Hepatic stellate cell (primary cell): ENCODE measurements around the gene COL1A2.

Experiments
- DNase-seq: peaks from one replicate; pipeline ENCODE4 v3.0.0; 2011; ENCODE audit warnings: low spot score

Gene COL1A2

GRCh38 chr7:94410413-94411187 is 15.9 kb downstream of the COL1A2 start:
- DNase-seq, result no peak

GRCh38 chr7:94411188-94411466 is 16.4 kb downstream of the COL1A2 start:
- no peak for DNase-seq

GRCh38 chr7:94412762-94413322 is 18.1 kb downstream of the COL1A2 start:
- DNase-seq, result no peak

DNA sequence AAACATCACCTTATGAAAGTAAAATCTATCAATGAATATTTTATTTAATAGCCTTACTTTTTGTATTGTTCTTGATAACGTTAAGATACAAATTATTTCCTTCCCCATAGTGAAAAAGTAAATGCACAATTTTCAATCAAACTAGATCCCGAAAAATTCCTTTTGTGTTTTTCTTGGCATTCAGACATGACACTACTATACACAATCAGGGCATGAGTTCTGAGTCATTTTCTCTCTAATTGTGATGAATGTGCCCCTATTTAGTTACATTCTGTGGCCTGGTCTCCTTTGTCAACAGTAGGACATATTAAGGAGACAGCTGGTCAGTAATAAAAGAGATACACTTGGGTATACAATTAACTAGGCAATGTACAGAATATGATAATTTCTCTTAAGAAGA is 19.8 kb downstream of the COL1A2 start:
- DNase-seq, result no peak

DNA sequence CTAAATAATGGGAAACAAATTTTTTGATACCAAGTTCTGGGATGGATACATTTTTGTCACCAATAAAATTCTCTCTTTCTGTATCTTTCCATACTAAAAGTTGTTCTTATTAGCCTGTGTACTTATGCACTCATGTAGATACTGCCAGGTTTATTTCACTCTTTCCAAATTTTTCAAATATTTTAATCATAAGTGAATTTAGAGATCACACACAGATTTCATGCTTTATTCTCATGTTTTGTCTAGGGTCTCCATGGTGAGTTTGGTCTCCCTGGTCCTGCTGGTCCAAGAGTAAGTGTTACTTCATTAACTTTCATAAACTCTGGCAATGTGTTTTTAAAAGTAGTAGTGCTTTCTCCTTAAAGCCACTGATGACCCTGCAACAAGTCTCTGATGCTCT is 20.3 kb downstream of the COL1A2 start:
- DNase-seq, result no peak

DNA sequence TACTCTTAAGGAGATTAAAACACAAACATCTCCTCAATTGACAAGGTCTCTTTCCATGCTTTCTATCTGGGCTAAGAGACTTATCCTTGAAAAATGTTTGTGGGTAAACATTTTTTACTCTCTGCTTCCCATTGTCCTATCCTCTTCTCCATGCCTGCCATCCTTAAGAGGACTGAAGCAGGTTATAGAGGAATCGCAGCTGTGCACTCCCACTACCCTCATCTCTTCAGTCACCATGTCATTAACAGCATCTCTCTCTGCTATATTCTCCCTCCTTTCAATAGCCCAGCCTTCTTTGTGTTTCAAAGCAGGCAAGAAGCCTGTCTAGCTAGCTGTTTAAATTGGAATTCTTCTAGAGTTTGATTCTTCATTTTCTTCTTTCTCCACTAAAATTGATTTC is 22.6 kb downstream of the COL1A2 start:
- no peak for DNase-seq

- no peak for DNase-seq
Observed at GRCh38 chr7:94417901-94418300, 23.2 kb downstream of the COL1A2 start.

DNA sequence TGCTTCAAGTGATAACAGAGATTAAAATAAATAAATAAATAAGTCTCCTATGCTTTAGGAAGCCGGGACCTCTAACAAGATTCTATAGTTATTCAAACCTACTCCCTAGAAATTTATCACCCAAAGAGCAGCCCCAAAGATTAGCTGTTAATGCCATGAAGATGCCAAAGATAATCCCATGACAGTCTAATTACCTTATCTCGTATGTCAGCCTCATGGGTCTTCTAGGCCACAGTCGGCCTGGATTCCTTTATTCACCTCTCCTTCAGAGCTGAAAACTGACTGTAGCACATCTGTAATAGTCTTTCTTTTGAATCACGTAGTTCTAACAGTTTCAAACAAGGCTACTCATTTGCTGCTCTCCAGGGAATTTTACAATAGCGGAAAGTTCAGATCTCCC is 24.2 kb downstream of the COL1A2 start:
- no peak for DNase-seq

DNA sequence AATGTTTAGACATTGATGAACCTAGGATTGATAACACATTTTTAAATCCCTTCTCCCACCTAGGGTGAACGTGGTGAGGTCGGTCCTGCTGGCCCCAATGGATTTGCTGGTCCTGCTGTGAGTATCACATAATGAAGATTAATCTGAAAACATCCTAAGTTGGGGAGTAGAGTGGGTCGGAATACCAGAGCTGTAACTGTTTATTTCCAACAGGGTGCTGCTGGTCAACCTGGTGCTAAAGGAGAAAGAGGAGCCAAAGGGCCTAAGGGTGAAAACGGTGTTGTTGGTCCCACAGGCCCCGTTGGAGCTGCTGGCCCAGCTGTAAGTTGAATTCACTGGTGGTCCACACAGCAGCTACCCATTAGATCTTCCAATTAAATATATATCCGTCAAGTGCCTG is 25.6 kb downstream of the COL1A2 start:
- DNase-seq, result no peak

- no peak for DNase-seq
Observed at GRCh38 chr7:94421681-94422080, 27.0 kb downstream of the COL1A2 start.

DNA sequence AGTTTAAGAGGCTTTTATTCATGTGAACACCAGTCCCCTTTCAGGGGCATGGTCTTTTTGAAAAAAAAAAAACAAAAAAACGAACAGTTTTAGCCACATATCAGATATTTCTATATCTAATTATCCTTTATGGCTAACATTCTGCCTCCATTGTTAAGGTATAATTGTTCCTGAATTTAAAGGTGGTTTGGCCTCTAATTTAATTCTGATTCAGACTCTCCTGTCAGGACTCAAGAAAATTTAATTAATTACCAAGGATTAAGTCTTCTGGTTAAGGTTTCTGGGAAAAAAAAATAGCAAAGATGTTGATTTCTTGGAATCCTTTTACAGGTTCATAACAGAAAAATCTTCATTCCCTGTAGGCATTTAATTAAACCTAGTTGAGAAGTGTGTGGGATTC is 27.4 kb downstream of the COL1A2 start:
- DNase-seq, result no peak

DNA sequence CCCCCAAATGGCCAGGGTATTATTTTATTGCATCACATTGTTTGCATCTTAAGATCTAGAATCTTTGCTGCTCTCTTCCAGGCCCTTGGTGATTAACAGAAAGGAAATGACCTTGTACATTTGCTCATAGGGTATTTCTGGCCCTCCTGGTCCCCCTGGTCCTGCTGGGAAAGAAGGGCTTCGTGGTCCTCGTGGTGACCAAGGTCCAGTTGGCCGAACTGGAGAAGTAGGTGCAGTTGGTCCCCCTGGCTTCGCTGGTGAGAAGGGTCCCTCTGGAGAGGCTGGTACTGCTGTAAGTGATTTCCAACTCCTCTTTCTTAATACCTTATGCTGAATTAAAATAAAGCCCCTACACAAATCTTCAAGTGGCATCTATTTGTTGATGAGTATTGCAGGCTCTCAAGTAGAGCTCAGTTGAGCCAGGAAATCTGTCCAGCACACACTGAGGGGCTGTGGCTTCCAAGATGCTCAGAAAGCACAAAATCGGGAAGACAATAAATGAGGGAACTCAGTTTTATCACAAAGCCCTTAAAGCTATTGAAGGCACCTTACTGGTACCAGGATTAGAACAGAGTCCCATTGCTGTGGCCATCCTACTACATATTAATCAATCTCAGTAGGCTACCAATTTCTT is 28.2 kb downstream of the COL1A2 start:
- no peak for DNase-seq

- peak; percentile 30 for DNase-seq
Observed at GRCh38 chr7:94423863-94424735, 29.4 kb downstream of the COL1A2 start.

GRCh38 chr7:94425546-94425945 is 30.9 kb downstream of the COL1A2 start:
- DNase-seq, result no peak

GRCh38 chr7:94426980-94427875 is 32.5 kb downstream of the COL1A2 start:
- no peak for DNase-seq

- DNase-seq, result no peak
Observed at GRCh38 chr7:94429153-94429552, 34.5 kb downstream of the COL1A2 start.

- DNase-seq, result no peak
Observed at GRCh38 chr7:94431176-94431575, 36.5 kb downstream of the COL1A2 start.

- DNase-seq, result no peak
Observed at GRCh38 chr7:94431619-94432280, 37.1 kb downstream of the COL1A2 start.

DNA sequence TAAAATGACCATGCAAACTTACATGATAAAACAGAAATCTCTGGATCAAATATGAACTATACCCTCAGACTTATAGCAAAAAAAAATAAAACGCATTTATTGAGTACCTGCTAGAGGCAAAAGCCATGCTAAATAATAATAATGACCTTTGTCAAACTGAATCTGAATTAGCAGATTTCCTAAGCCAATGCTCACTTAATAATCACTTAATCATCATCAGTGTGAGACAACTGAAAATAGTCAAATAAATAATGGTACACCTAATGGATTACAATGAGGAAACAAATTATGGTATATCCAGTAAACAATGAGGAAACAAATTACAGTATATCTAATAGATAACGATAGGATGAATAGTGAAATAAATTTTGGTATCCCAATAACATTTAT is 37.6 kb downstream of the COL1A2 start:
- DNase-seq, result no peak

DNA sequence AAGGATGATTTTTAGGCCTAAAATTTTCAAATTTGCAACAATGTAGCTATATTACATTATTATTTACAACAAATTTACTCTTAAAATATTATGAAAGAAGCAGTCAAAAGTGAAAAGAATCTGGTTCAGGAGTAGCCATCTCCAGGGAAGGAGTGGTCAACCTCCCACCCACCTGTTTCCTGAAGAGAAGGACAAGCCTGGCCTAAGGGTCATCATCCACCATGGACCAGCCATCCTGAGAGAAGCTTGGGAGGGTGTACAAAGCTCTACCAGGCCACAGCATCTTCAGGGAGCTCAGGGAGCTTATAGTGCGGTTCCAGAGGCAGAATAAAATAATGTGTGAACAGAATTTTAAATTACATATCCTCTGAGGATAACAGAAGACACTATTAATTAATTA is 38.1 kb downstream of the COL1A2 start:
- DNase-seq, result no peak

DNA sequence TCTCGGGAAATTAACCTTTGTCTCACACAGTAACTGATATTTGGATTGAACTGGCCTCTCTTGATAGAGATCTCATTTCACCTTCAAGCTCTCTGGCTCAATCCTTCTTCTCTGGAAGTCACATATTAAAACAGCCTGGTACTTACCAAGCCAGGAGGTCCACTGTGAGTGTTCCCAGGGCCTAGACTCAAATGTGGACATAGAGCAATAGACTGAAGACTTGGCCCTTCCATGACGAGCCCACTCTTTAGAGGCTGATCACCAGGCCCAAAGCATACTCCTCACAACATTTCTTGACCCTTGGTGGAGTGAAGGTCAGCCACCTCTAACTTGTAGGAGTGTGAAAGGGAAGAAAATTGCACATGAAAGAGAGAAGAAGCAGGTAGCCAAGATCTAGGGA is 38.5 kb downstream of the COL1A2 start:
- DNase-seq, result no peak
